Measurements from ENCODE around the gene BRD2.

BRD2 gene

GRCh38 chr6:32935551-32936238 lies 32.7 kb upstream of the BRD2 start:
- Histone ChIP-seq H3K4me1 (ENCODE audit: insufficient read depth, low read length) (no peaks in the 10 kb centered on the region), H3K9me3 (ENCODE audit: insufficient read depth, low read length, severe bottlenecking) (no peaks in the 10 kb centered on the region), H3K27me3 (ENCODE audit: insufficient read depth, low read length, poor library complexity) (peaks cover 29% of the 10 kb centered on the region), H3K36me3 (ENCODE audit: insufficient read depth, low read length) (no peaks in the 10 kb centered on the region), H3K4me3 (ENCODE audit: low read depth in 1 of 2, low read length in 2 of 2) (no peak overlapping the region), H4K20me1 (ENCODE audit: insufficient read depth, low read length) (0 out of 2 replicates have a peak, but pooled peaks cover 3% of the 10 kb centered on the region), H3K27ac (ENCODE audit: low read length) (no peak overlapping the region), H3K4me2 (ENCODE audit: insufficient read depth, low read length) (no peak overlapping the region), H3K9ac (ENCODE audit: low read depth, low read length) (no peak overlapping the region), H3K79me2 (ENCODE audit: insufficient read depth, low read length) (no peaks in the 10 kb centered on the region), H2AFZ (ENCODE audit: low read depth, low read length) (no peak overlapping the region)
- ATAC-seq (ENCODE audit: insufficient read depth, low read depth), result no peak; the same call in 2 of the 3 replicates
- no peak for TF ChIP-seq CTCF (IDR thresholded peaks at IDR 0.05; ENCODE audit: borderline replicate concordance, extremely low read depth, low read length, poor library complexity, severe bottlenecking)
- no peak for DNase-seq

GRCh38 chr6:32936239-32937152 lies 31.9 kb upstream of the BRD2 start:
- ATAC-seq (ENCODE audit: insufficient read depth, low read depth), result no peak
- H4K20me1 ChIP-seq (ENCODE audit: insufficient read depth, low read length), result no peaks in the 10 kb centered on the region

GRCh38 chr6:32937230-32937633 lies 31.2 kb upstream of the BRD2 start:
- H3K4me2 ChIP-seq (ENCODE audit: insufficient read depth, low read length), result no peak overlapping the region
- peaks cover 32% of the 10 kb centered on the region for H3K27me3 ChIP-seq (ENCODE audit: insufficient read depth, low read length, poor library complexity)
- H3K79me2 ChIP-seq (ENCODE audit: insufficient read depth, low read length), result no peaks in the 10 kb centered on the region
- H4K20me1 ChIP-seq (ENCODE audit: insufficient read depth, low read length), result no peaks in the 10 kb centered on the region
- no peaks in the 10 kb centered on the region for H3K4me1 ChIP-seq (ENCODE audit: insufficient read depth, low read length)
- no peak for ATAC-seq (ENCODE audit: insufficient read depth, low read depth)
- no peaks in the 10 kb centered on the region for H3K36me3 ChIP-seq (ENCODE audit: insufficient read depth, low read length)
- TF ChIP-seq EZH2 (IDR thresholded peaks at IDR 0.05; ENCODE audit: borderline replicate concordance, low read depth, low read length, severe bottlenecking) (no peak), CTCF (IDR thresholded peaks at IDR 0.05; ENCODE audit: borderline replicate concordance, extremely low read depth, low read length, poor library complexity, severe bottlenecking) (no peak)
- no peaks in the 10 kb centered on the region for H3K9me3 ChIP-seq (ENCODE audit: insufficient read depth, low read length, severe bottlenecking)
- H3K27ac ChIP-seq (ENCODE audit: low read length), result no peak overlapping the region
- H3K9ac ChIP-seq (ENCODE audit: low read depth, low read length), result no peak overlapping the region
- no peak for DNase-seq
- H2AFZ ChIP-seq (ENCODE audit: low read depth, low read length), result no peak overlapping the region
- no peak overlapping the region for H3K4me3 ChIP-seq (ENCODE audit: low read depth in 1 of 2, low read length in 2 of 2)

More at GRCh38 chr6:32936239-32937152, 31.9 kb upstream of the BRD2 start:
- H3K27ac ChIP-seq (ENCODE audit: low read length), result no peak overlapping the region
- no peak overlapping the region for H2AFZ ChIP-seq (ENCODE audit: low read depth, low read length)
- H3K4me3 ChIP-seq (ENCODE audit: low read depth in 1 of 2, low read length in 2 of 2), result no peak overlapping the region
- H3K4me2 ChIP-seq (ENCODE audit: insufficient read depth, low read length), result no peak overlapping the region
- TF ChIP-seq CTCF (IDR thresholded peaks at IDR 0.05; ENCODE audit: borderline replicate concordance, extremely low read depth, low read length, poor library complexity, severe bottlenecking) (no peak), EZH2 (IDR thresholded peaks at IDR 0.05; ENCODE audit: borderline replicate concordance, low read depth, low read length, severe bottlenecking) (no peak)
- no peak for DNase-seq
- H3K9ac ChIP-seq (ENCODE audit: low read depth, low read length), result no peak overlapping the region
- no peaks in the 10 kb centered on the region for H3K9me3 ChIP-seq (ENCODE audit: insufficient read depth, low read length, severe bottlenecking)
- H3K4me1 ChIP-seq (ENCODE audit: insufficient read depth, low read length), result no peaks in the 10 kb centered on the region
- H3K79me2 ChIP-seq (ENCODE audit: insufficient read depth, low read length), result no peaks in the 10 kb centered on the region
- H3K36me3 ChIP-seq (ENCODE audit: insufficient read depth, low read length), result no peaks in the 10 kb centered on the region
- H3K27me3 ChIP-seq (ENCODE audit: insufficient read depth, low read length, poor library complexity), result peaks cover 31% of the 10 kb centered on the region
